K562 (cell line): ENCODE measurements around the gene NPEPPS. TPM values are rescaled to one million over a fixed set of nuclear protein-coding genes. Genes with fewer than 3 reads are reported as not detected.

Experiments used
- ADNP ChIP-seq: fragments of 200-800 bp; sonication (Bioruptor generic); IDR thresholded peaks from 2 replicates; pipeline ENCODE4 v1.6.1; 2016; ENCODE audit warnings: missing genetic modification characterization, missing compliant biosample characterization
- BRCA1 ChIP-seq, 2 experiments: fragments of 450-650 bp in 1 of 2; sonication (generic) in 1 of 2; formaldehyde crosslinking in 1 of 2; IDR thresholded peaks; 2 replicates each; pipeline versions ENCODE4 v1.5.0 to v1.6.1; 2017 to 2020; ENCODE audit warnings: mild to moderate bottlenecking in 1 of 2, missing genetic modification reagents in 1 of 2
- CBX1 ChIP-seq: sonication (generic); IDR thresholded peaks from 2 replicates; pipeline ENCODE4 v1.6.1; 2016; ENCODE audit warnings: antibody characterized with exemption, low read depth, mild to moderate bottlenecking
- CEBPG ChIP-seq, 3 experiments: fragments of 200-800 bp in 1 of 3; sonication (Bioruptor generic) in 1 of 3; sonication (generic) in 1 of 3; formaldehyde crosslinking in 1 of 3; IDR thresholded peaks in 2 of 3; conservative IDR thresholded peaks in 1 of 3; 2 replicates each; pipeline versions ENCODE4 v1.6.1 to v1.8.0; 2016 to 2022; ENCODE audit warnings: missing compliant biosample characterization in 2 of 3, missing genetic modification characterization in 2 of 3, mild to moderate bottlenecking in 1 of 3, missing genetic modification reagents in 1 of 3
- DACH1 ChIP-seq: fragments of 450-650 bp; IDR thresholded peaks from 2 replicates; pipeline ENCODE4 v1.6.1; 2018; ENCODE audit not compliant: partially characterized antibody
- E2F3 ChIP-seq: fragments of 250-450 bp; sonication (Bioruptor Pico); IDR thresholded peaks from 2 replicates; pipeline ENCODE4 v1.4.0; 2020; ENCODE audit warnings: mild to moderate bottlenecking
- ETV1 ChIP-seq: fragments of 450-650 bp; conservative IDR thresholded peaks from 2 replicates; pipeline ENCODE4 v1.6.1; 2016; ENCODE audit warnings: missing genetic modification characterization, control low read depth, low read depth, missing compliant biosample characterization
- FOS ChIP-seq: IDR thresholded peaks from 3 replicates; pipeline ENCODE4 v1.6.1; 2011; ENCODE audit not compliant: insufficient read length; ENCODE audit errors: extremely low read depth
- HDAC1 ChIP-seq, 2 experiments: fragments of 450-650 bp; IDR thresholded peaks; 2 replicates each; pipeline ENCODE4 v1.6.1; 2016 to 2017; ENCODE audit warnings: inconsistent platforms in 1 of 2, mild to moderate bottlenecking in 1 of 2, moderate library complexity in 1 of 2
- HNRNPK ChIP-seq: fragments of 200-400 bp; formaldehyde crosslinking; IDR thresholded peaks from one replicate; pipeline ENCODE4 v1.6.1; 2018; ENCODE audit warnings: mild to moderate bottlenecking, low read depth, low read length; ENCODE audit not compliant: poor library complexity, severe bottlenecking
- IFI16 ChIP-seq: fragments of 250-450 bp; sonication (Bioruptor Pico); IDR thresholded peaks from 2 replicates; pipeline ENCODE4 v2.1.2; 2022; ENCODE audit warnings: mild to moderate bottlenecking, inconsistent platforms
- LEF1 ChIP-seq: fragments of 450-650 bp; IDR thresholded peaks from 2 replicates; pipeline ENCODE4 v1.6.1; 2016; ENCODE audit warnings: mild to moderate bottlenecking
- MBD2 ChIP-seq: sonication (generic); IDR thresholded peaks from 2 replicates; pipeline ENCODE4 v1.6.1; 2016; ENCODE audit warnings: low read depth, borderline replicate concordance
- MIER1 ChIP-seq: fragments of 450-650 bp; IDR thresholded peaks from 2 replicates; pipeline ENCODE4 v1.6.1; 2016; ENCODE audit warnings: antibody characterized with exemption, mild to moderate bottlenecking, low read depth
- MXI1 ChIP-seq: IDR thresholded peaks from 2 replicates; pipeline ENCODE4 v1.6.1; 2011; ENCODE audit warnings: low read depth, mild to moderate bottlenecking, improper control_type of control experiment, low read length
- PCBP1 ChIP-seq: fragments of 200-400 bp; formaldehyde crosslinking; IDR thresholded peaks from 2 replicates; pipeline ENCODE4 v1.6.1; 2018; ENCODE audit warnings: mild to moderate bottlenecking, low read depth, low read length; ENCODE audit not compliant: poor library complexity, severe bottlenecking
- RUNX1 ChIP-seq: sonication (generic); IDR thresholded peaks from 2 replicates; pipeline ENCODE4 v1.6.1; 2016; ENCODE audit warnings: antibody characterized with exemption, low read depth
- SMARCC2 ChIP-seq: fragments of 450-650 bp; IDR thresholded peaks from 2 replicates; pipeline ENCODE4 v1.6.1; 2017; ENCODE audit warnings: antibody characterized with exemption, moderate library complexity, mild to moderate bottlenecking, low read depth
- TCF3 ChIP-seq: sonication (generic); formaldehyde crosslinking; IDR thresholded peaks from 2 replicates; pipeline ENCODE4 v1.4.0; 2020; ENCODE audit warnings: mild to moderate bottlenecking, missing genetic modification reagents
- U2AF2 ChIP-seq: fragments of 200-400 bp; formaldehyde crosslinking; optimal IDR thresholded peaks from 2 replicates; pipeline ENCODE3; 2017; ENCODE audit warnings: low read depth, mild to moderate bottlenecking, low read length
- ZBTB11 ChIP-seq, 3 experiments: fragments of 200-800 bp in 1 of 3; fragments of 250-450 bp in 1 of 3; fragments of 450-650 bp in 1 of 3; sonication (Bioruptor Pico) in 1 of 3; sonication (Bioruptor generic) in 1 of 3; formaldehyde crosslinking in 1 of 3; IDR thresholded peaks; 2 replicates each; pipeline versions ENCODE4 v1.6.1 to v1.8.0; 2016 to 2022; ENCODE audit warnings: mild to moderate bottlenecking in 2 of 3, missing genetic modification characterization in 2 of 3, missing compliant biosample characterization in 1 of 3, moderate library complexity in 1 of 3
- ZBTB5 ChIP-seq: fragments of 450-650 bp; IDR thresholded peaks from 2 replicates; pipeline ENCODE4 v1.6.1; 2017; ENCODE audit warnings: antibody characterized with exemption
- ZNF23 ChIP-seq: fragments of 250-450 bp; sonication (Bioruptor Pico); IDR thresholded peaks from 2 replicates; pipeline ENCODE4 v1.4.0; 2020; ENCODE audit warnings: mild to moderate bottlenecking
- ZNF561 ChIP-seq: fragments of 450-650 bp; formaldehyde crosslinking; conservative IDR thresholded peaks from 2 replicates; pipeline ENCODE4 v1.4.0; 2020; ENCODE audit warnings: mild to moderate bottlenecking, moderate library complexity
- ZNF79 ChIP-seq: fragments of 250-450 bp; sonication (Bioruptor Pico); IDR thresholded peaks from 2 replicates; pipeline ENCODE4 v1.4.0; 2020; ENCODE audit warnings: low read depth, mild to moderate bottlenecking, moderate library complexity
- polyA plus RNA-seq, 8 experiments: library from polyadenylated mRNA; depleted of rRNA in 4 of 8; stranded (reverse) in 5 of 8; unstranded in 3 of 8; fragments of >200 nt; fragmentation: Nextera tagmentation in 2 of 8; fragmentation: Illumina TruSeq in 1 of 8; extraction: Ambion mirVana in 2 of 8; extraction: Trizol in 1 of 8; gene quantifications; 2 replicates each; pipeline versions ENCODE4 v1.2.1 to v1.2.3, GENCODE V29; 2011 to 2014; ENCODE audit warnings: inconsistent platforms in 1 of 8, missing spikeins in 1 of 8
- total RNA-seq, 7 experiments: library from RNA; depleted of rRNA in 6 of 7; stranded (reverse); fragments of >200 nt in 6 of 7; fragmentation: Illumina TruSeq in 2 of 7; extraction: Trizol in 2 of 7; gene quantifications; 2 replicates each; pipeline versions ENCODE4 v1.2.1 to v1.2.3, GENCODE V29; 2011 to 2021; ENCODE audit warnings: low replicate concordance in 1 of 7

Gene NPEPPS
- total and polyA plus RNA-seq, 9 of the 15 experiments (the other 6 are each of a cell fraction or from before 2014, with no cell fraction given): 21.4 to 108 (median 46.0) TPM

- no peak for TF ChIP-seq ZBTB5
- no peak for TF ChIP-seq MBD2
- TF ChIP-seq ADNP (tag): no peak
- TF ChIP-seq ZBTB11 (CRISPR knock-in tag; IDR thresholded peaks at IDR 0.05): peak in 1 of 3 experiments; percentile 65; a peak in 1 of 6 replicates
- TF ChIP-seq CEBPG (CRISPR knock-in tag; IDR thresholded peaks at IDR 0.05): no peak
- TF ChIP-seq CEBPG (tag; conservative IDR thresholded peaks at IDR 0.05 in 1 of 2, IDR thresholded peaks at IDR 0.05 in 1 of 2): no peak
- TF ChIP-seq E2F3 (CRISPR knock-in tag): 0 out of 2 replicates have a peak, but pooled peaks have one; percentile 19
- TF ChIP-seq HDAC1 (IDR thresholded peaks at IDR 0.05): no peak
- TF ChIP-seq MIER1: no peak
- TF ChIP-seq BRCA1 (IDR thresholded peaks at IDR 0.05): no peak
- no peak for TF ChIP-seq BRCA1 (CRISPR knock-in tag; IDR thresholded peaks at IDR 0.05)
- TF ChIP-seq LEF1: no peak
- no peak for TF ChIP-seq ZNF79 (CRISPR knock-in tag)
- TF ChIP-seq CBX1: 0 out of 2 replicates have a peak, but pooled peaks have one; percentile 35
- no peak for TF ChIP-seq ETV1 (tag)
- peak; percentile 99 for TF ChIP-seq HNRNPK
- no peak for TF ChIP-seq U2AF2
- TF ChIP-seq IFI16 (CRISPR knock-in tag): no peak
- TF ChIP-seq MXI1: no peak
- TF ChIP-seq TCF3 (CRISPR knock-in tag): no peak
- no peak for TF ChIP-seq RUNX1
- no peak for TF ChIP-seq SMARCC2
- no peak for TF ChIP-seq FOS
- TF ChIP-seq PCBP1: peak; percentile 97
- TF ChIP-seq DACH1: no peak
- TF ChIP-seq ZNF561: no peak
- no peak for TF ChIP-seq ZNF23 (CRISPR knock-in tag)
Observed at GRCh38 chr17:47649972-47650524, 119.1 kb downstream of the NPEPPS start (continued).
